Esophagus (tissue), 2 donors: ENCODE data around the gene TCF7L2. TPM values are rescaled to one million over a fixed set of nuclear protein-coding genes. Genes with fewer than 3 reads are reported as not detected.

ENCODE experiments used
- H3K27ac ChIP-seq, 2 donors: one replicate each; pipeline ENCODE4 v1.5.1; 2013; ENCODE audit warnings: low read depth in 2 of 2, mild to moderate bottlenecking in 2 of 2, inconsistent platforms in 1 of 2, low read length in 1 of 2, moderate library complexity in 1 of 2
- H3K27me3 ChIP-seq, 2 donors: one replicate each; pipeline ENCODE4 v1.6.1; 2013; ENCODE audit warnings: low read length in 2 of 2, control low read depth in 1 of 2, mild to moderate bottlenecking in 1 of 2; ENCODE audit not compliant: insufficient read depth in 2 of 2, control insufficient read depth in 1 of 2
- H3K36me3 ChIP-seq, 2 donors: one replicate each; pipeline ENCODE4 v1.6.1; 2013; ENCODE audit warnings: low read length in 1 of 2; ENCODE audit not compliant: control insufficient read depth in 2 of 2, insufficient read depth in 2 of 2
- H3K4me1 ChIP-seq, 2 donors: one replicate each; pipeline ENCODE4 v1.6.1; 2013; ENCODE audit warnings: low read length in 1 of 2; ENCODE audit not compliant: control insufficient read depth in 2 of 2, insufficient read depth in 2 of 2
- H3K4me3 ChIP-seq, 2 donors: one replicate each; pipeline ENCODE4 v1.5.1; 2013; ENCODE audit warnings: low read length in 2 of 2, mild to moderate bottlenecking in 2 of 2, low read depth in 1 of 2, moderate library complexity in 1 of 2
- H3K9me3 ChIP-seq, 2 donors: one replicate each; pipeline ENCODE4 v1.6.1; 2013; ENCODE audit warnings: mild to moderate bottlenecking in 2 of 2, low read depth in 1 of 2, low read length in 1 of 2, moderate library complexity in 1 of 2; ENCODE audit not compliant: control insufficient read depth in 2 of 2, insufficient read depth in 1 of 2
- WGBS, 2 donors: extraction: QIAGEN DNeasy Blood & Tissue Kit; methylation state at CpG; one replicate each; pipeline ENCODE4 v1.1.7; 2013; 5-methylcytosine and 5-hydroxymethylcytosine counted together
- polyA plus RNA-seq, 2 donors: library from polyadenylated mRNA; stranded (reverse); fragments of 200-250 nt; gene quantifications; one replicate each; pipeline ENCODE4 v1.2.3, GENCODE V29; 2013
- donor health status: healthy with polysubstance abuse.
- donor health status: Bipolar disorder and iron deficiency.

TCF7L2 gene
- polyA plus RNA-seq, 2 donors, result 5.4 to 7.9 TPM

DNA sequence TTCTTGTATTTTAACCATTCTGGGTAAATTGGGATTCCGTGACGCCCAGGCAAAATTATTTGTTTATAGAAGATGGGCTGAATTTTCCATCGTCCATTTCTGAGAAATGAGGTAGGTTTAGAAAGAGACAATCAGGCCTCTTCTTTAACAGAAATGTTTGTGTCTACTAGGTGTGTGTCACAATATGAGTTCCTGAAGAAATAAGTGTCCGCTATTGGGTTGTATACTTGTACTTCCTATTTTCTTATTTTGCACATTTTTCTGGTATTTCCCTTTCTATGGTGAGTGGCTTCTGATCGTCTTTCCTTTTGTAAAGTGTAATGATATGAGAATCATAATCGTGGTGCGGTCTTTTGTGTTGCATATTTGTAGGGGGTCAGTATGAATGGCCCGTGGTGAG is 83.9 kb downstream of the TCF7L2 start:
- H3K27ac ChIP-seq, result no peak overlapping the region
- no peak overlapping the region for H3K4me3 ChIP-seq
- no peaks in the 10 kb centered on the region for H3K9me3 ChIP-seq
- H3K27me3 ChIP-seq, result no peaks in the 10 kb centered on the region
- no peaks in the 10 kb centered on the region for H3K36me3 ChIP-seq
- H3K4me1 ChIP-seq, result no peaks in the 10 kb centered on the region
- WGBS, 2 donors, result 87 to 92% methylated on average over 8 of the region's 8 CpGs

- Histone ChIP-seq H3K4me3 (no peak overlapping the region), H3K4me1 (no peaks in the 10 kb centered on the region), H3K27me3 (no peaks in the 10 kb centered on the region), H3K36me3 (no peaks in the 10 kb centered on the region), H3K27ac (no peak overlapping the region), H3K9me3 (no peaks in the 10 kb centered on the region)
- WGBS, 2 donors, result 53 to 68% methylated on average over 5 of the region's 5 CpGs
These were observed 85.8 kb downstream of the TCF7L2 start for GRCh38 chr10:113035732-113036312.

- H3K27me3 ChIP-seq, result no peaks in the 10 kb centered on the region
- H3K9me3 ChIP-seq, result no peaks in the 10 kb centered on the region
- H3K4me3 ChIP-seq, result no peak overlapping the region
- WGBS, 2 donors, result 74 to 77% methylated on average over 2 of the region's 2 CpGs
- no peaks in the 10 kb centered on the region for H3K4me1 ChIP-seq
- no peaks in the 10 kb centered on the region for H3K36me3 ChIP-seq
- H3K27ac ChIP-seq, result no peak overlapping the region
These were observed 86.6 kb downstream of the TCF7L2 start for GRCh38 chr10:113036619-113037018.

- no peak overlapping the region for H3K4me3 ChIP-seq
- no peaks in the 10 kb centered on the region for H3K27me3 ChIP-seq
- H3K27ac ChIP-seq, result no peak overlapping the region
- 83 to 85% methylated on average over 2 of the region's 2 CpGs for WGBS, 2 donors
- no peaks in the 10 kb centered on the region for H3K9me3 ChIP-seq
- no peaks in the 10 kb centered on the region for H3K36me3 ChIP-seq
- no peaks in the 10 kb centered on the region for H3K4me1 ChIP-seq
These were observed 87.2 kb downstream of the TCF7L2 start for GRCh38 chr10:113037218-113037617.

- Histone ChIP-seq H3K27me3 (no peaks in the 10 kb centered on the region), H3K36me3 (no peaks in the 10 kb centered on the region), H3K9me3 (no peaks in the 10 kb centered on the region), H3K27ac (no peak overlapping the region), H3K4me3 (no peak overlapping the region), H3K4me1 (no peaks in the 10 kb centered on the region)
- 84 to 88% methylated on average over 12 of the region's 12 CpGs for WGBS, 2 donors
These were observed 88.1 kb downstream of the TCF7L2 start for GRCh38 chr10:113038183-113038582.

- H3K4me3 ChIP-seq, result no peak overlapping the region
- no peaks in the 10 kb centered on the region for H3K4me1 ChIP-seq
- no peak overlapping the region for H3K27ac ChIP-seq
- WGBS, 2 donors, result 85 to 91% methylated on average over 4 of the region's 4 CpGs
- no peaks in the 10 kb centered on the region for H3K36me3 ChIP-seq
- H3K27me3 ChIP-seq, result no peaks in the 10 kb centered on the region
- H3K9me3 ChIP-seq, result no peaks in the 10 kb centered on the region
These were observed 88.9 kb downstream of the TCF7L2 start for GRCh38 chr10:113038985-113039384.

GRCh38 chr10:113041324-113041723 is 91.3 kb downstream of the TCF7L2 start:
- H3K27me3 ChIP-seq, result no peaks in the 10 kb centered on the region
- no peak overlapping the region for H3K4me3 ChIP-seq
- H3K9me3 ChIP-seq, result no peaks in the 10 kb centered on the region
- no peak overlapping the region for H3K27ac ChIP-seq
- no peaks in the 10 kb centered on the region for H3K36me3 ChIP-seq
- peaks cover 0 to 6% of the 10 kb centered on the region in 2 donors for H3K4me1 ChIP-seq
- 88 to 92% methylated on average over 1 of the region's 1 CpG for WGBS, 2 donors

DNA sequence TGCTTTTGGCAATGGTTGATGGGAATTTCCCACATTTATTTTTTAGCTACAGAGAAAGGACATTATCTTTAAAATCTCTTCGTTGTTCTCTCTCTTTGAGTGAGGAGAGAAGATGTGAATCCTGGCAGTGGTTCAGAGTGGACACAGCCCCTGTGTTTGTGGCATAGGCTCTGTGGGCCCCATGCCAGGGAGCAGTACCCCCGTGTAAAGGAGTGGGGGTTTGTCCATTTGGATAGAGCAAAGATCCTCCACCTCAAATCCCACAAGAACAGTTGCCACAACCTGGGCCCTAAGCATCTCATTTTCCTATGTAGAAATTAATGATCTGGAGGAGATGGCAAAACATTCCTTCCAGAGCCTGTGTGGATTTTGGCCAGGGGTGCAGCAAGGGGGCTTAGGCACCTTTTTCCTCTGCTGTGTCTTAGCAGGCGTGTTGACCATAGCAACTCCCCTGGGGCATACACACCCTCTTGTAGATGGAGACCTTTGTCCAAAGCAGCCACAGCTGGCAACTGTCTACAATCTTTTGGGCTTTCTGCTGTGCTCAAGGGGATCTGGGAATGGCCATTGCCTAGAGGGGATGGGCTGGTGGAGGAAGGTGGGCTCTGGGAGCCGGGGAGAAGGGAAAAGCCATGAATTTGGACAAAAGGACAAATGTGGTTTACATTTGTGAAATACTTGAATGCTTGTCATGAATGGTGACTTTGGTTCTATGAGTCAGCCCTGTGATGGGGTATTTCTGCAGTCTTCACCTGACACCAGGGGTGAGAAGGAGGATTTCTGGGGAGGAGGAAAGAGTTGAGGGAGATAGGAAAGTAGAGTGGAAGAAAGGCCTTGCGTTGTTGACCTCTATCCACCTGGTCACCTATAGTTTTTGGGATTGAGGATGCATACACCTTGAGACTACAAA is 92.0 kb downstream of the TCF7L2 start:
- no peaks in the 10 kb centered on the region for H3K9me3 ChIP-seq
- peaks cover 0 to 6% of the 10 kb centered on the region in 2 donors for H3K4me1 ChIP-seq
- H3K27me3 ChIP-seq, result no peaks in the 10 kb centered on the region
- H3K27ac ChIP-seq, result no peak overlapping the region
- 65 to 71% methylated on average over 5 of the region's 5 CpGs for WGBS, 2 donors
- H3K4me3 ChIP-seq, result no peak overlapping the region
- H3K36me3 ChIP-seq, result no peaks in the 10 kb centered on the region

GRCh38 chr10:113042868-113043267 is 92.8 kb downstream of the TCF7L2 start:
- H3K36me3 ChIP-seq, result no peaks in the 10 kb centered on the region
- H3K4me3 ChIP-seq, result no peak overlapping the region
- peaks cover 0 to 6% of the 10 kb centered on the region in 2 donors for H3K4me1 ChIP-seq
- H3K27me3 ChIP-seq, result no peaks in the 10 kb centered on the region
- no peak overlapping the region for H3K27ac ChIP-seq
- no peaks in the 10 kb centered on the region for H3K9me3 ChIP-seq
- WGBS, 2 donors, result 80 to 82% methylated on average over 7 of the region's 7 CpGs
